HG03342 (cell line): Measurements from ENCODE around the gene CCDC183.

Experiments used
- ATAC-seq: cut with Tn5 transposase; IDR thresholded peaks from one replicate; pipeline ENCODE4 v1.9.1; 2021; ENCODE audit warnings: mild to moderate bottlenecking, moderate library complexity; ENCODE audit not compliant: unreplicated experiment

Gene CCDC183

DNA sequence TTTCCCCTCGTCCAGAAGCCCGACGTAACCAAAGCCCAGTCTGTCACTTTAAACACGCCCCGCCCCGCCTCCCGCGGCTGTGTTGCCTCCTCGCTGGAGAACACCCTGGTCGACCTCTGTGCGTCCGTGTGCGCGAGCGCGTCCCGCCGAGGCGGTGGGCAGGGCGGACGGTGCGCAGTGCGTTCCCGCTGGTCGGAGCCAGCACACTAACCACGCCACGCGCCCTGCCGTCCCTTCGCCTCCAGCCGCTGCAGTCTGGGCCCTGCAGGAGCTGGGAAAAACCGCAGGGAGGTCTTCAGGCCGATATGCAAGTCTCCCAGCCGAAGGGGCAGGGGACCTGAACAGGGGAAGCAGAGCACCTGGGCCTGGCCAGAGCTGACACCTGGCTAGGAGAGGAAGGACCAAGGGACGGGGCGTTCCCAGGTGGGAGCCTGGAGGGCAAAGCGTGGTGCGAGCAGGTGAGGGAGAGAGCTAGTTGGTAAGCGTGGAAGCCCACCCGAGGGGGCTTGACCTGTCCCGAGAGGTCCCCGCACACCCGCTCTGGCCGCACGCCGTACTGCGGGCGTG is 51.8 kb downstream of the CCDC183 start:
- ATAC-seq, result no peak

DNA sequence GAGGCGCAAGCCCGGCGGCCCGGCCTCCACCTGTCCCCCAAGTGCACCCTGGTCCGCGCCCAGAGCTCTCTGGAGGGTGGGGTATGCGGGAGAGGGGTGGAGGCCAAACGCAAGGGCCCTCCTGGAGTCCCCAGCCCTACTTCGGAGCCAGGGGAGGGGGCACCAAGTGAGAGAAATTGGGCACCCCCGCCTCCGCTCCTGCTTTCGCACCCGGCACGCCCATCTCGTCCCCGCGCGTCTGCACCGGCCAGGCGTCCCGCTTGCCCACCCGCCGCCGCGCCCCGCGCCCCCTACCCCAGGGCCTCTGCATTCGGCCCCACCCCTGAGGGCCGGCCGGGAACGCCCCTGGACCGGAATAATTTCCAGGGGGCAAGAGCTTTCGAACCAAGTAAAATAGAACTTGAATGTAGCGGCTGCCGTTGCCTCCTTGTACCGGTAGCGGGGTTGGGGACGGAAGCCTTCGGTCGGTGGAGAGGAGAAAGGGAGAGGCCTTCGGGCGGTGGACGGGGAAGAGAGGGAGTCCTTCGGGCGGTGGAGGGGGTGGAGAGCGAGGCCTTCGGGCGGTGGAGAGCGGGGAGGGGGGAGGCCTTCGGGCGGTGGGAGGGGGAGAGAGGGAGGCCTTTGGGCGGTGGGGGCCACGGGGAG is 52.4 kb downstream of the CCDC183 start:
- ATAC-seq, result no peak

DNA sequence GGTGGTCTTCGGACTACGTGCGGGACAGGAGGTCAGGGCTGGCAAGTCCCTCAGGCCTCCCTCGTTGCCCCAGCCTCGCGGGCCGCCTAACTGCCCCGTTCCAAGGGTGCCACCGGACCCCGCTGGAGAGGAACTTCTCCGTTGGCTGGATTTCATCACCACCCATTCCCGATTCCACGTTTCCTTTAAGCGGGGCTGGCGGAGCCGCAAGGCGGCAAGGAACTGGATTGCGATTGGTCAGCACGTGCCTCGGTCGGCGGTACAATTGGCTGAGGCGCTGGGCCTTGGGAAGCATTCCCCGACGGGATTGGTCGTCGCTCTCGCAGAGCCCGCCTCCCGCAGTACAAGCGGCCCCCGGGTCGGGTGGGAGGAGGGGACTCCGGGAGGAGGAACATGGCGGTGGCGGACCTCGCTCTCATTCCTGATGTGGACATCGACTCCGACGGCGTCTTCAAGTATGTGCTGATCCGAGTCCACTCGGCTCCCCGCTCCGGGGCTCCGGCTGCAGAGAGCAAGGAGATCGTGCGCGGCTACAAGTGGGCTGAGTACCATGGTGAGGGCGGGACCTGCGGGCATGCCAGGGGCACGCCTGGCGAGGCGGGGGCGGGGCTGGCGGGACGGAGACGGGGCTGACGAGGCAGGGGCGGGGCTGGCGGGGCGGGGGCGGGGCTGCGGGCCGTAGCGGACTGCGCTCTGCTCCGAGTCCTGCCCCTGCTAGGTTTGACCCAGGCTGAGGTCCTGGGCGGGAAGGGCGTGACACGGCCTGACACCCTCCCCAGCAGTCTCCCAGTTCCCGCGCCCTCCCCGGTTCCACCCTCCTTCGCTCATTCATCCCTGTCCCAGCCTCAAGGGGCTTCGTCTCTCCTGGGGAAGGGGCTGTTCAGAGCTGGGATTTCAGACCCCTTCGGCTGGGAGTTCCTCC is 53.2 kb downstream of the CCDC183 start, which contains the start of gene PHPT1:
Gene PHPT1 (plus strand): TSS at position 372 of the 922 bp plus-strand sequence. CDS start 22 bp downstream, at position 394.
- ATAC-seq, result peak; percentile 74

DNA sequence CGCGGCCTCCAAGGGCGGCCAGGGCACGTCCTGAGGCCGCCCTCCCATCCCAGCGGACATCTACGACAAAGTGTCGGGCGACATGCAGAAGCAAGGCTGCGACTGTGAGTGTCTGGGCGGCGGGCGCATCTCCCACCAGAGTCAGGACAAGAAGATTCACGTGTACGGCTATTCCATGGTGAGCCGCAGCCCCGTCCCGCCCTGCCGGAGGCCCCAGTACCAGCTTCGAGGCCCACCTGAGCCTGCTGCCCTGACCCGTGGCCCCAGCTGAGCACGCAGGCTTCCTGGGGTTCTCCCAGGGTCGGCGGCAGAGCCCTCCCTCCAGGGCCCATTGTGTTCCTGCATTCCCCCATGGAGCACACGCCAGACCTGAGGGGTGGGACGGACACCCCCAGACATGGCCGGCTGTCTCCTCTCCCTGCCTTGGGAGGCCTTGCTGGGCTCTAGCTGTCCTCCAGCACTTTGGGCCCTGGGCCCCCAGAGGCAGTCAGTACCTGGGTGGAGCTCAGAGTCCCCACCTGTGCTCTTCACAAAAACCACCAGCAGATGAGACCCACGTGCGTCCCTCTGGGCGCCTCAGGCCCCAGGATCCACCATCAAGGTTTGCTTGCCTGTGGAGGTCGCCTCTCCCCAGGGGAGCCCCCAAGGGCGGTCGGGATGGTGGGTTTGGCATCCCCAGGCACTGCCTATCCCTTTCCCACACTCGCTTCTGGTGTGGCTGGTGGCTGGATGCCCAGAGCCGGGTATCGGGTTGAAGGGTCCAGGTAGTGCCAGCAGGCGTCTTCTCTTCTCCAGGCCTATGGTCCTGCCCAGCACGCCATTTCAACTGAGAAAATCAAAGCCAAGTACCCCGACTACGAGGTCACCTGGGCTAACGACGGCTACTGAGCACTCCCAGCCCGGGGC is 54.1 kb downstream of the CCDC183 start:
- no peak for ATAC-seq

DNA sequence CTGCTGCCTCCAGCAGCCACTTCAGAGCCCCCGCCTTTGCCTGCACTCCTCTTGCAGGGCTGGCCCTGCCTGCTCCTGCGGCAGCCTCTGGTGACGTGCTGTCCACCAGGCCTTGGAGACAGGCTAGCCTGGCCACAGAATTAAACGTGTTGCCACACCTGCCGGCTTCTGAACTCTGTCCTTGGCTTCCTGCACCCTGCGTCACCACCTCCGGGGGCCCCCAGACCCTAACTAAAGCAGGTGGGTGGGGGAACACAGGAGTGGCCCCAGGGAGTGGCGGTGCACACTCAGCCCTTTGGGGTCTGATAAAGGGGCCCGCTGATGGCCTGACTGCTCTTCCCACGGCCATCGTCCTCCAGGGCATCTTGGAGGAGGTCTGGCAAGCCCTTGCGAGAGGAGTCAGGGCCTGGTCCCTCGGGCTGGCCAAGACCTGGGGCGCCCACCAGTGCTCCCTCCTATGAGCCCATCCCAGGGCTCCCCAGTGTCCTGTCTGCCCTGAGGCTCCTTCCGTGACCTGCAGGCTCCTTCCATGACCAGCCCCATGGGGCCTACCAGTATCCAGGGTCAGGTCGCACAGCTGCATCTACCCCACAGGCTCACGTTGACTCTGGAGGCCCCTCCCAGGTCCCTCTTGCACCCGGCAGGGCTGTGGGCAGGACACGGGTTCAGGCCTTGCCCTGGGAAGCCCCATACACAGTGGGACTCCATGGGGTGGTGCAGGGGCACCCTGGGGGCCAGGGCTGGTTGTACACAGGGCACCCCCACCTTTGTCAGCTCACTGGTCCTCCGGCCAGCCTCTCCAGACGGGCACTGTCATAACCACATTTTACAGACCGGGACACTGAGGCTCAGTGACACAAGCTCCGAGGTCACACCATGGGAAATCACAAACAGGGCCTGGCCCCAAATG is 55.0 kb downstream of the CCDC183 start:
- no peak for ATAC-seq

DNA sequence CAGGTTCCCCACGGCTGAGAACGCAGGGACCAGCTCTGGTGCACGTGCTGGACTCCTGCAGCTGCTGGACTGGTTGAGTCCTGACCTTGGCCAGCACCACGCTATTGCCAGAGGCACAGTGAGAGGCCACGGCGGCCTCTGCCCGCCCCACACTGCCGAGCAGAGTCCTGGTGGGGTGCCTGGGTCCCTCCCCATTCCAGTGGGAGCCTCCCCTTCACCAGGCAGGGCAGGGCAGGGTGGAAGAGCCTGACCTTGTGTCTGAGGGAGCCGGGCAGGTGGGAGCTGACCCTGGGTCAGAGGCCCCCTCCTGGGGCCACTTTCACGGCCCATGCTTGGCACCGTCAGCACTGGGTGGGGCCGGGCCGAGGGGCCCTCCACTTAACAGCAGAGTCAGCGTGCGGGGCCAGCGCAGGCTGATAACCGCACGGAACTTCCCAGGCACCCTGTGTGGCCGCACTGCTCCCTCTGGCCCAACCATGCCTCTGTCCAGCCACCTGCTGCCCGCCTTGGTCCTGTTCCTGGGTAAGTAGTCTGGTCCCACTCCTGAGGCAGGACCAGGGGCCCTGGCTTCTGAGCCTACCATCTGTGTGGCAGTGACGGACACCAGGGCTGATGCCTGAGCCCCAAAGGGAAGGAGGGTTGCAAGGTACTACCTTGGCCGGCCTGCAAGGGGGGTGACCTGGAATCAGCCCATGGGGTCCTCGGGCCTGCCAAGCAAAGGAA is 56.0 kb downstream of the CCDC183 start, which contains the start of gene MAMDC4:
Gene MAMDC4 (plus strand): TSS at position 406 of the 723 bp plus-strand sequence. CDS start 71 bp downstream, at position 477.
- no peak for ATAC-seq

DNA sequence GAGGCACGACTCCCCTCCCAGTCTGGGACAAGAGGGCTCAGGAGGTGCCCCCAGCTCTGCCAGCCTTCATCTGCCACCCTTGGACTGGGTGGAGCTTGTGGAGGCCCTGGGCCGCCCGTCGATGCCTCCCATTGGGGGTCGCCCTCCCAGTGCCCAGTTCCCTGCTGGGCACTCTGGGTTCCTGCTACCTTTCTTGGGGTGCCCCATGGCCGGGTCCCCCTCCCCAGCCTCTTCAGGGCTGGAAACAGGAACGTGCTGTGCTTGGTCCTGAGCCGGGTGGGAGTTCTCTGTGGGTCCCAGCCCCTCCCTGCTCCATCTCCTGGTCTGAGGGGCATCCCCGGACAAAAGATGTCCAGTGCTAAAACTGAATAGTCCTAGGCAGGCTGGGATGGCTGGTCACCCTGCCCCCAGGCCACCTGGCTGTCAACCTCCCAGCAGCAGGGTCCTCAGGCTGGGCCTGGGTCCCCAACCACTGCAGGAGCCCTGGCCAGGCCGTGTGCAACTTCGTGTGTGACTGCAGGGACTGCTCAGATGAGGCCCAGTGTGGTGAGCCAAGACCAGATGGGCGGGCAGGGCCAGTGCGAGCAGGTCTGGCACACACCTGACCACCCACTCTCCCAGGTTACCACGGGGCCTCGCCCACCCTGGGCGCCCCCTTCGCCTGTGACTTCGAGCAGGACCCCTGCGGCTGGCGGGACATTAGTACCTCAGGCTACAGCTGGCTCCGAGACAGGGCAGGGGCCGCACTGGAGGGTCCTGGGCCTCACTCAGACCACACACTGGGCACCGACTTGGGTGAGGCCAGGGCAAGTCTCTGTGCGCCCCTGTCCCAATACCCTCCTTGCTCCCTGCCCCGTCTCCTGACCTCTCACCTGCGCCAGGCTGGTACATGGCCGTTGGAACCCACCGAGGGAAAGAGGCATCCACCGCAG is 56.8 kb downstream of the CCDC183 start:
- ATAC-seq, result no peak

DNA sequence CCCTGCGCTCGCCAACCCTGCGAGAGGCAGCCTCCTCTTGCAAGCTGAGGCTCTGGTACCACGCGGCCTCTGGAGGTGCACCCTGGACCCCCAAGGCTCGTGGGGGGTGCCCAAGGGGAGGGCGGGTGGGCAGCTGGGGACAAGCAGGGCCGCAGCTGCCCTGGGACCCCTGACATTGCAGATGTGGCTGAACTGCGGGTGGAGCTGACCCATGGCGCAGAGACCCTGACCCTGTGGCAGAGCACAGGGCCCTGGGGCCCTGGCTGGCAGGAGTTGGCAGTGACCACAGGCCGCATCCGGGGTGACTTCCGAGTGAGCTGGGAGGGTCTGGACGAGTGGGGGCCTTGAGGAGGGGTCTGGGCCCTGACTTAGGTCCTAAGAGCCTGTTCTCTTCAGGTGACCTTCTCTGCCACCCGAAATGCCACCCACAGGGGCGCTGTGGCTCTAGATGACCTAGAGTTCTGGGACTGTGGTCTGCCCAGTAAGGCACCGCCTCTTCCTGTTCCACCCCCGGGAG is 57.5 kb downstream of the CCDC183 start:
- no peak for ATAC-seq

DNA sequence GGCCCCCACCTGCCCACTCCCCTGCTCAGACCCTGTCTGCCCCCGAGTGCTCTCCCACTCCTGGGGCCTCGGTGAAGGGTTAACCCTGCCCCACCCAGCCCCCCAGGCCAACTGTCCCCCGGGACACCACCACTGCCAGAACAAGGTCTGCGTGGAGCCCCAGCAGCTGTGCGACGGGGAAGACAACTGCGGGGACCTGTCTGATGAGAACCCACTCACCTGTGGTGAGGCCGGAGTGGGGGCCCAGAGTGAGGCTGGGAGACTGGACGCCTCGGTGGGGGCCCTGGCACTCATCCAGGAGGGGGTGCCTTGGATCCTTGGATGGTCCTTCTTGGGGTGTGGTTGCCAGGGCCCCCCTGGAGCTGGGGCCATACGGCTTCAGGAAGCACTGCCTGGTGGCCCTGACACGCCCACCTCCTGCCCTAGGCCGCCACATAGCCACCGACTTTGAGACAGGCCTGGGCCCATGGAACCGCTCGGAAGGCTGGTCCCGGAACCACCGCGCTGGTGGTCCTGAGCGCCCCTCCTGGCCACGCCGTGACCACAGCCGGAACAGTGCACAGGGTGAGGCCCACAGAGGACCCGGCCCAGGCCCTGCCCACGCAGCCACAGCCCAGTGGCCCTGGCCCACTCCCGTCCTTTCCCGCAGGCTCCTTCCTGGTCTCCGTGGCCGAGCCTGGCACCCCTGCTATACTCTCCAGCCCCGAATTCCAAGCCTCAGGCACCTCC is 58.1 kb downstream of the CCDC183 start:
- no peak for ATAC-seq

DNA sequence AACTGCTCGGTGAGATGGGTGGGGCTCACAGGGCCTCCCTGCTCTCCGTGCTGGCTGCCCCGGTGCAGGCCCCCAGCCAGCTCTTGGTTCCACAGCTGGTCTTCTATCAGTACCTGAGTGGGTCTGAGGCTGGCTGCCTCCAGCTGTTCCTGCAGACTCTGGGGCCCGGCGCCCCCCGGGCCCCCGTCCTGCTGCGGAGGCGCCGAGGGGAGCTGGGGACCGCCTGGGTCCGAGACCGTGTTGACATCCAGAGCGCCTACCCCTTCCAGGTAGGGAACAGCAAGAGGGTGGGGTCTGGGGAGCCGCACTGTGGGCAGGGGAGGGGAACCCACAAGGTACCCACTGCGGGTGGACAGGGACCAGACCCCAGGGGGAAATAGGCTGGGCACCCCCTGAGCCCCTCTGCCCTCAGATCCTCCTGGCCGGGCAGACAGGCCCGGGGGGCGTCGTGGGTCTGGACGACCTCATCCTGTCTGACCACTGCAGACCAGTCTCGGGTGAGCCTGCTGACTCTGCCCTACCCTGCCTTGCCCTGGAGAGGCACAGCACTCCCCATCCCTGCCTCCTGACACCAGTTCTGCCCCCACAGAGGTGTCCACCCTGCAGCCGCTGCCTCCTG is 58.8 kb downstream of the CCDC183 start:
- ATAC-seq, result no peak

DNA sequence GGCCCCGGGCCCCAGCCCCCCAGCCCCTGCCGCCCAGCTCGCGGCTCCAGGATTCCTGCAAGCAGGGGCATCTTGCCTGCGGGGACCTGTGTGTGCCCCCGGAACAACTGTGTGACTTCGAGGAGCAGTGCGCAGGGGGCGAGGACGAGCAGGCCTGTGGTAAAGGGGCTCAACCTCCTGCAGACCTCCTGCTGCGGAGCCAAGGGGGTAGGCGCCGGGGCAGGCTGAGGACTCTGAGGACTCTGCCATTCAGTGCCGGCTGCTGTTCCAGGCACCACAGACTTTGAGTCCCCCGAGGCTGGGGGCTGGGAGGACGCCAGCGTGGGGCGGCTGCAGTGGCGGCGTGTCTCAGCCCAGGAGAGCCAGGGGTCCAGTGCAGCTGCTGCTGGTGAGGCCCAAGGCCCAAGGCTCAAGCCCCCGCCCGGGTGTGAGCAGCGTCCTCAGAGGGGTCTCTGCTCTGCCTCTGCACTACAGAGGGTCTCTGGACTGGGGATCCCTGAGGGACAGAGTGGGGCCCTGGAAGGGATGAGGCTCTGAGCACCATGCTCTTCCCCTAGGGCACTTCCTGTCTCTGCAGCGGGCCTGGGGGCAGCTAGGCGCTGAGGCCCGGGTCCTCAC is 59.4 kb downstream of the CCDC183 start:
- no peak for ATAC-seq

DNA sequence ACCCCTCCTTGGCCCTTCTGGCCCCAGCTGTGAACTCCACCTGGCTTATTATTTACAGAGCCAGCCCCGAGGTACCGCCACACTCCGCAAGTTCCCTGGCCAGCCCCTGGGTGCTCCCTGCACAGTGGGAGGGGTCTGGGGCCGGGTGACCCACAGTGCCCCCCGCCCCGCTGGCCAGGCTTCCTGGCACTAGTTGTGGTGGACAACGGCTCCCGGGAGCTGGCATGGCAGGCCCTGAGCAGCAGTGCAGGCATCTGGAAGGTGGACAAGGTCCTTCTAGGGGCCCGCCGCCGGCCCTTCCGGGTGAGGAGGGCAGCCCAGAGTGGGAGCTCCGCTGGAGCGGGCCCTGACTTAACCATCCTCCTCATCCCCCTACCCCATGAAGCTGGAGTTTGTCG is 59.9 kb downstream of the CCDC183 start:
- ATAC-seq, result no peak

DNA sequence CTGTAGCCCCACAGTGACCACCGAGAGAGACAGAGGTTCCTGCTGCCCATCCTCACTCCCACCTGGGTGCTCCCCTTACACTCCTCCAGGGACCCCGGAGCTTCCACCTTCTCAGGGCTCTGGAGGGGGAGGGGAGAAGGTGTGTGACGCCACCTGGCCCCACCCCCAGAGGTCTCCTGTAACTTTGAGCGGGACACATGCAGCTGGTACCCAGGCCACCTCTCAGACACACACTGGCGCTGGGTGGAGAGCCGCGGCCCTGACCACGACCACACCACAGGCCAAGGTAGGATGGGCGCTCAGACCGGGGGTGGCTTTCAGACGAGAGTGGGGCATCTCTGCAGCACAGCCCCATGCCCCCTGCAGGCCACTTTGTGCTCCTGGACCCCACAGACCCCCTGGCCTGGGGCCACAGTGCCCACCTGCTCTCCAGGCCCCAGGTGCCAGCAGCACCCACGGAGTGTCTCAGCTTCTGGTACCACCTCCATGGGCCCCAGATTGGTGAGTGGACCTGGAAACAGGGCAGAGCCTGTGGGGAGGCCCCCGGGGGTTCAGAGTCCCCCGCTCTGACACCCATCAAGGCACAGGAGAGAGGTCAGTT is 60.5 kb downstream of the CCDC183 start:
- ATAC-seq, result no peak

DNA sequence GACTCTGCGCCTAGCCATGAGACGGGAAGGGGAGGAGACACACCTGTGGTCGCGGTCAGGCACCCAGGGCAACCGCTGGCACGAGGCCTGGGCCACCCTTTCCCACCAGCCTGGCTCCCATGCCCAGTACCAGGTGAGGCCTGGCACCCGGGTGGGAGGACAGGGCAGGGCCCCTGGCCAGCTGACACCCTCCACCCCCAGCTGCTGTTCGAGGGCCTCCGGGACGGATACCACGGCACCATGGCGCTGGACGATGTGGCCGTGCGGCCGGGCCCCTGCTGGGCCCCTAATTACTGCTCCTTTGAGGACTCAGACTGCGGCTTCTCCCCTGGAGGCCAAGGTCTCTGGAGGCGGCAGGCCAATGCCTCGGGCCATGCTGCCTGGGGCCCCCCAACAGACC is 61.0 kb downstream of the CCDC183 start:
- no peak for ATAC-seq
